HL-60 (cell line): ENCODE measurements around the gene NEDD4L.

Source experiments
- GABPA ChIP-seq: IDR thresholded peaks from 2 replicates; pipeline ENCODE4 v1.6.1; 2012; ENCODE audit warnings: low read depth
- POLR2AphosphoS5 ChIP-seq: IDR thresholded peaks from 2 replicates; pipeline ENCODE4 v1.6.1; 2012; ENCODE audit warnings: low read depth
- SPI1 ChIP-seq: IDR thresholded peaks from 2 replicates; pipeline ENCODE4 v1.6.1; 2012; ENCODE audit warnings: low read depth, mild to moderate bottlenecking, borderline replicate concordance
- TF ChIP-seq, protein P1 (sequence below): IDR thresholded peaks from one replicate; pipeline ENCODE4 v1.5.1; 2011; ENCODE audit warnings: low read length, control low read depth, inconsistent platforms; ENCODE audit not compliant: insufficient read depth

DNA sequence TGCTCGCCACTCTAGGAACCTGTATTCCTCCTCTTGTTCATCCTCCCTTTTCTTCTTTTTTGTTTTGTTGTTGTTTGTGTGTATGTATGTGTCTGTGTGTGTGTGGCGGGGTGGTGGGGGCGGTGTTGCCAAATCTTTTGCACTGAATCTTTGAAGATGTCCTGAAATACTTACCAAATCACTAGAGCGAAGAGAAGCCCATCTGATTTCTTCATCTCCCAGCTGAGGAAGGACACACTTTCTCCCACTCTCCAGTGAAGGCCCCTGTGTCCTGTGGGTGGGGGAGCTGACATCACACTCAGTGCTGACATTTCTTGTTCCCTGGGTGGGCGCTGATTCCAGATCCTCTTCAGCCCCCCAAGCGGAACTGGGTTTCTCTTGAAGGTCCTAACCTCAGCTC, 74.5 kb downstream of the NEDD4L start:
- TF ChIP-seq, protein P1, sequence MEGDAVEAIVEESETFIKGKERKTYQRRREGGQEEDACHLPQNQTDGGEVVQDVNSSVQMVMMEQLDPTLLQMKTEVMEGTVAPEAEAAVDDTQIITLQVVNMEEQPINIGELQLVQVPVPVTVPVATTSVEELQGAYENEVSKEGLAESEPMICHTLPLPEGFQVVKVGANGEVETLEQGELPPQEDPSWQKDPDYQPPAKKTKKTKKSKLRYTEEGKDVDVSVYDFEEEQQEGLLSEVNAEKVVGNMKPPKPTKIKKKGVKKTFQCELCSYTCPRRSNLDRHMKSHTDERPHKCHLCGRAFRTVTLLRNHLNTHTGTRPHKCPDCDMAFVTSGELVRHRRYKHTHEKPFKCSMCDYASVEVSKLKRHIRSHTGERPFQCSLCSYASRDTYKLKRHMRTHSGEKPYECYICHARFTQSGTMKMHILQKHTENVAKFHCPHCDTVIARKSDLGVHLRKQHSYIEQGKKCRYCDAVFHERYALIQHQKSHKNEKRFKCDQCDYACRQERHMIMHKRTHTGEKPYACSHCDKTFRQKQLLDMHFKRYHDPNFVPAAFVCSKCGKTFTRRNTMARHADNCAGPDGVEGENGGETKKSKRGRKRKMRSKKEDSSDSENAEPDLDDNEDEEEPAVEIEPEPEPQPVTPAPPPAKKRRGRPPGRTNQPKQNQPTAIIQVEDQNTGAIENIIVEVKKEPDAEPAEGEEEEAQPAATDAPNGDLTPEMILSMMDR: no peak
- TF ChIP-seq SPI1 (no peak), GABPA (no peak), POLR2AphosphoS5 (no peak)
